ENCODE results near the gene SMOC1.

The SMOC1 gene

DNA sequence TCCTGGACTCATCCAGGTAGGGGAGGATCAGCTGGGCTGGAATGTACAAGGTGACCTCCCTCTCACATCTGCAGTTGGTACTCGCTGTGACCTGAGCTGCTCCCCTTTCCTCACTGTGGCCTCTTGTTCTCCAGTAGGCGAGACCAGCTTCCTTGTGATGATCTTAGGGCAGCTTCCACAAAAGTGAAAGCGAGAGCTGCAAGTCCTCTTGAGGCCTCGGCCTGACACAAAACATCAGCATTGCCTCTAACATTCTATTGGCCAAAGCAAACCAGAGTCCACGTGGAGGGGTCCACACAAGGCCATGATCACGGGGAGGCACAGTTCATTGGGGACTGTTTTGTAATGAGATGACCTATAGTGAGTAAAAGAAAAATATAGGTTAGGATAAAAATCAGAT, 127.5 kb downstream of the SMOC1 start:
- no peak for DNase-seq (ENCODE audit: low spot score)

GRCh38 chr14:70008284-70009262, 129.4 kb downstream of the SMOC1 start:
- DNase-seq (ENCODE audit: low spot score), result no peak

DNA sequence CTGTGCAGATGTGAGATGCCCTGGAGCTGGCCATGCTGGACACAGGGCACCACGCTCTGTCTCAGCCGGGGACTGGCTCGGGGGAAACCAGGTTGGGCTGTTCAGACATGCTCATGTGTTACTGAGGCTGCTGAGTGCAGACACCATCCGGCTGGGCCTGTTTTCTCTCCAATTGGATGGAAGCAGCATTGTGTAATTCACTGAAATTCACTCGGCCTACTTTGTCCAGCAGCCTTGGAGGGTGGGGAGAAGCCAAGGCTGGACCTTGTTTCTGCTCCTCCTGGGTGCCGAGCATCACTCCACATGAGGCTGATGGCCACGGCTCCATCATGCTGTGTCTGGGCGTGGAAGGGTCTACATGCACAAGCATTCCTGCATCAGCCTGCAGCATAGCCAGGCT, 130.7 kb downstream of the SMOC1 start:
- no peak for DNase-seq (ENCODE audit: low spot score)

- no peak for DNase-seq (ENCODE audit: low spot score)
Measured at GRCh38 chr14:70011098-70011497, 131.9 kb downstream of the SMOC1 start.

GRCh38 chr14:70011708-70012107, 132.5 kb downstream of the SMOC1 start:
- DNase-seq (ENCODE audit: low spot score), result no peak

DNA sequence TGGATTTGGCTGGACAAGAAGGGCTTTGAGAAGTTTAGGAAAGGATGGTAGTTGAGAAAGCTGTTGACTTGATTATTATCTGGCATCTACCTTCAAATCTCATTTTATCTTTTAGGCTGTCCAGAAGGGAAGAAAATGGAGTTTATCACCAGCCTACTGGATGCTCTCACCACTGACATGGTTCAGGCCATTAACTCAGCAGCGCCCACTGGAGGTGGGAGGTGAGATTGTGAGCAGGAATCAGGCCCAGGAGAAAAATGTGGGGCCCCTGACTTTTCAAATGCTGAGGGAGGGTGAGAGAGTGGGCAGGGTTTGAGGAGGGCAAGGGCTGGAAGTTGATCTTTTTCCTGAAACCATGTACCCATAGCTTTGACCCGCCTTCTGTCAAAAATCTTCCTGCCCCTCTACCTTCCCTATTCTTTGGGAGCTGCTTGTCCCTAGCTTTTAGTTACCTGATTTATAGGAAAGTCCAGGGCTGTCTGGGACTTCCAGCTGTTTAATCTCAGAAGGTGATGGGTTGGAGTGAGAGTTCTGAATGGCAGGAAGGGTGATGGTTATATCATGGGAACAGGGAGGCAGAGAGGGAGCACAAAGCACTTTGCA, 134.2 kb downstream of the SMOC1 start:
- no peak for DNase-seq (ENCODE audit: low spot score)

DNA sequence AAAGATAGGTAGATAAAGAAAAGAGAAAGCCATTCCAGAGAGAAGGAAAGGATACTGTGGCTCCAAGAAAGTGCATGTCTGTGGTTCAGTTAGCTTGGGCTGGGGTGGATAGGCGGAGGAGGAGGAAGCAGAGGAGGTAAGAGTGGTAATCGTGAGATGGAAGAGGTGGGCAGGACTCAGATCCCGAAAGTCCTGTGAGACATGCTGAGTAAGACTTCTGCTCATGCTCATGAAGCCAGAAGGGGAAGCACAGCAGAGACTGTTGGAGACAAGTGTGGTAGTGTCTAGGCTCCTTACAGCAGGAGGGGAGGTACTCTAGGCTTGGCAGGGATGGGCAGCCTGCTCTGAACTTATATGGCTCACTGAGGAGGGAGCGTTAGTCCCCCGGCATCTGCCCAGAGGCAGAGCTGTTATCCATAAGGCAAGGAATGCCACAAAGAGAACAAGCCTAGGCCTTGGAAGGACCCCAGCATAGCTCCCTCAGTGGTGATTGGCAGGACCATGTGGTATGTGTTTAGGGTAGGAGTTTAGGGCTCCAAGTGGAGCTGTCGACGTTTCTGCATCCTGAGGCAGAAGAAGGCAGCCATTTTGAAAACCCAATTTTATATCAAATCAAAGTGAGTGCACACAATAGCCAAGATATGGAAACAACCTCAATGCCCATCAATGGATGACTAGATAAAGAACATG, 135.3 kb downstream of the SMOC1 start:
- DNase-seq (ENCODE audit: low spot score), result no peak

- no peak for DNase-seq (ENCODE audit: low spot score)
Measured at GRCh38 chr14:70018230-70018629, 139.0 kb downstream of the SMOC1 start.

DNA sequence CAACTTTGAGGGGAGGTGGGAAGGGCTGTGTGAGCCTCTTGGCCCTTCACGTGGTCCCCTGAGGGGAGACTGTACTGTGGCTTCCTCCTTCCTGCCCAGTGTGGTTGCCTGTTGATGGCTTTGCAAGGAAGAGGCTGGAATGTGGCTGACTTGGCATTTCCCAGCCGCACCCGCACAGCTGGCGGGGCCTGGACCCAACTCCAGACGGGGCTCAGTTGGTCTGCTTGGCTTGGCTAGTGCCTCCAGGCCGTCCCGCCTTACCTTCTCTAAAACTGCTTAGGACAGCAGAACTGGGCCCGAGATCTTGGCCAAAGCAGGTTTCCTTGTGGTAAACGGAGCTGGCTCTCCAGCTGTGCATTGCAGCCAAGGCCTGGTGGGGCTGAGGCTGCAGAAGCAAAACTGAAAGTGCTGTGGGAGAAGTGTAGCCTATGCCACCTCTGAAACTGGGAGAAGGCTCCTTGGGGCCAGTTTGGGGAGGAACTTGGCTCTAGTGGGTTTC, 139.5 kb downstream of the SMOC1 start:
- no peak for DNase-seq (ENCODE audit: low spot score)

GRCh38 chr14:70019695-70020094, 140.5 kb downstream of the SMOC1 start:
- no peak for DNase-seq (ENCODE audit: low spot score)

- DNase-seq (ENCODE audit: low spot score), result no peak
Measured at GRCh38 chr14:70020352-70021170, 141.3 kb downstream of the SMOC1 start.

GRCh38 chr14:70021548-70022220, 142.5 kb downstream of the SMOC1 start:
- no peak for DNase-seq (ENCODE audit: low spot score)

DNA sequence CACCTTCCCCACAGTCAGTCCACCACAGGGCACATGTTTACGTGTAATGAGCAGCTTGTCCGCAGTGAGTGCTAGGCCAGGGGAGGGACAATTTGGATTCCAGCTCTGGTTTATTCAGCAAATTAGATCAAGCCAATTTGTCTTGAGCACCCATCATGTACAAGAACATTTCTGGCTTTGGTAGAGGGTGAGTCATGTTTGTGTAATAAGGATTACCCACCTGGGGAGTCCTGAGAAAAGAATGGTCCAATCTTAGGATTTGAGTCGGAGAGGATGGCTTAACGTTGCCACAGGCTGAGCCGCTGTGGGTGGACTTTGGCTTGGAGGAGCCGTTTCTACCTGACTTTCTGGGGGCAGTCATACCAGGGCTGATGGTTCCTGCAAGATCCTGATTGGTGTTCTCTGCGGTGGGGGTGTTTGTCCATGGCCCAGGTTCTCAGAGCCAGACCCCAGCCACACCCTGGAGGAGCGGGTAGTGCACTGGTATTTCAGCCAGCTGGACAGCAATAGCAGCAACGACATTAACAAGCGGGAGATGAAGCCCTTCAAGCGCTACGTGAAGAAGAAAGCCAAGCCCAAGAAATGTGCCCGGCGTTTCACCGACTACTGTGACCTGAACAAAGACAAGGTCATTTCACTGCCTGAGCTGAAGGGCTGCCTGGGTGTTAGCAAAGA, 143.7 kb downstream of the SMOC1 start:
- DNase-seq (ENCODE audit: low spot score), result no peak

GRCh38 chr14:70023871-70024270, 144.7 kb downstream of the SMOC1 start:
- DNase-seq (ENCODE audit: low spot score), result no peak

DNA sequence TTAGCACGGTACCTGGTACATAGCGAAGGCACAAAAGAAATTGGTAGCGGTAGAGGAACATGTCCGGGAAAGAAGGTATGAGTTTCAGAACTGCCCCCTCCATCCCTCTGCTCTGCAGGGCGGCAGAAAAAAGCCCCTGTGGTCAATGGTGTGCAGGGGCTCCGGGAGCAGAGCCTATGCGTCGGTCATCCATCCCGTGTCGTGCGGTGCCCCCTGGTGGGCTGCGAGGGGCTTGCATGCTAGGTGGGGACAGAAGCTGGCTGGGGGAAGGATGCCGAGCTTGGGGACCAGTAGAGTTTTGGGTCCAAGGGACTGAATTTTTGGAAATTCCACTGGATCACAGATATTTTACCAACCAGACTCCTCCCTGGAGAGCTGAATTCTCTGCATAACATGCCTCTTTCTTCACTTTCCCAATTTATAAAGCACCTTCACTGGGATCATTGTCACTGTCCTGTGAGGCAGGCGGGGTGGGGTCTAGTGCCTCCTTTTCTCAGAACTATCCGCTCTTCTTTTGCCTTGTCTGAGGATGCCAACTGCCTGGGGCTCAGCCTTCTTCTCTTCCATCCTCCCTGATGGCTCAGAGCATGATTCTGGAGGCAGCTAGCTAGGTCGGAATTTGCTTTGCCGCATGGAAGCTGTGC, 148.7 kb downstream of the SMOC1 start:
- DNase-seq (ENCODE audit: low spot score), result peak; percentile 64

- DNase-seq (ENCODE audit: low spot score), result no peak
Measured at GRCh38 chr14:70029296-70030132, 150.3 kb downstream of the SMOC1 start.

DNA sequence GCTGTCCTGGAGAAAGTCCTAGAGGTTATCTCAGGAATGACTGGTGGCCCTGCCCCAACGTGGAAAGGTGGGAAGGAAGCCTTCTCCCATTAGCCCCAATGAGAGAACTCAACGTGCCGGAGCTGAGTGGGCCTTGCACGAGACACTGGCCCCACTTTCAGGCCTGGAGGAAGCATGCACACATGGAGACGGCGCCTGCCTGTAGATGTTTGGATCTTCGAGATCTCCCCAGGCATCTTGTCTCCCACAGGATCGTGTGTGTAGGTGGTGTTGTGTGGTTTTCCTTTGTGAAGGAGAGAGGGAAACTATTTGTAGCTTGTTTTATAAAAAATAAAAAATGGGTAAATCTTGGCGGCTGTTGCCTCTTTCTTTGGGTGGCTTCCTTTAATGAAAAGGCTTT, 152.8 kb downstream of the SMOC1 start:
- no peak for DNase-seq (ENCODE audit: low spot score)

- DNase-seq (ENCODE audit: low spot score), result no peak
Measured at GRCh38 chr14:70032447-70032846, 153.2 kb downstream of the SMOC1 start.

DNA sequence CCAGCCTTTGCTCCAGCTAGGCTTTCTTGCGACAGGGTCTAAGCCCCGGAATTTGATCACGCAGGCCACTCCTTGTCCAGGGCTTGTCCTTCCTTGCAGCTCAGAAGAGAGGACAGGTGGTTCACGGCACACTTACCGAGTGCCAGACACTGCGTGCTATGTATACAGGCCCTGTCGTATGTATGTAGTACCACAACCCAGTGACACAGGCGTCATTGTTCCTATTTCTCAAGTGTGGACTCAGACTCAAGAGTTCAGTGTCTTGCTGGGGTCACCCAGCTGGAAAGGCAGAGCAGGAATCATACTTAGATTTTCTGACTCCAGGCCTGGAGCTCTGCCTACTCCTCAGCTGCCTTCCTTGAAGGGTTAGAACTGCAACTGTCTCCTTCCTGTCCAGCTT, 153.9 kb downstream of the SMOC1 start:
- DNase-seq (ENCODE audit: low spot score), result no peak

Measured in SK-N-DZ (cell line).